ENCODE data around the gene RLN1. TPM values are rescaled to one million over a fixed set of nuclear protein-coding genes. Genes with fewer than 3 reads are reported as not detected.
"Not testable (repeated sequence)": the region's sequence is repeated elsewhere in the genome, so short reads cannot be mapped to it uniquely, and the experiment has no call there.

Gene RLN1
- total RNA-seq, 4 donors from 2014 or later: not detected

- 63 to 66% methylated on average over 4 of the region's 4 CpGs for WGBS, 2 donors
- no peak overlapping the region for H3K27ac ChIP-seq
- H3K4me3 ChIP-seq: no peak overlapping the region
- H3K4me1 ChIP-seq: no peaks in the 10 kb centered on the region
- H3K27me3 ChIP-seq: peaks cover 0 to under 1% (median 0%) of the 10 kb centered on the region in 4 donors
- DNase-seq: no peak
- intact Hi-C loops (cut with DNase I): no loop called here
- no peaks in the 10 kb centered on the region for H3K36me3 ChIP-seq
- no peak for TF ChIP-seq CTCF (IDR thresholded peaks at IDR 0.05)
- TF ChIP-seq POLR2A (IDR thresholded peaks at IDR 0.05): no peak
- H3K9me3 ChIP-seq: peaks cover 0 to 16% (median 5%) of the 10 kb centered on the region in 3 donors
Observed at GRCh38 chr9:5315187-5315923, 24.3 kb downstream of the RLN1 start.

GRCh38 chr9:5310851-5311250 lies 28.8 kb downstream of the RLN1 start:
- no peak overlapping the region for H3K27ac ChIP-seq
- intact Hi-C loops (cut with DNase I): no loop called here
- no peak overlapping the region for H3K4me3 ChIP-seq
- TF ChIP-seq CTCF (IDR thresholded peaks at IDR 0.05) (no peak), POLR2A (IDR thresholded peaks at IDR 0.05) (no peak)
- peaks cover 0 to 15% (median 0%) of the 10 kb centered on the region in 3 donors for H3K9me3 ChIP-seq
- peaks cover 0 to 13% (median 0%) of the 10 kb centered on the region in 4 donors for H3K27me3 ChIP-seq
- DNase-seq: no peak
- H3K36me3 ChIP-seq: no peaks in the 10 kb centered on the region
- H3K4me1 ChIP-seq: no peaks in the 10 kb centered on the region

- Histone ChIP-seq H3K27me3 (peaks cover 0 to 13% (median 0%) of the 10 kb centered on the region in 4 donors), H3K27ac (no peak overlapping the region), H3K36me3 (no peaks in the 10 kb centered on the region), H3K9me3 (no peaks in the 10 kb centered on the region), H3K4me1 (peaks cover 0 to 4% (median 0%) of the 10 kb centered on the region in 3 donors), H3K4me3 (no peak overlapping the region)
- intact Hi-C loops (cut with DNase I): no loop called here
- TF ChIP-seq CTCF (IDR thresholded peaks at IDR 0.05) (no peak), POLR2A (IDR thresholded peaks at IDR 0.05) (no peak)
- WGBS, 2 donors: 80% methylated on average over 2 of the region's 2 CpGs
- DNase-seq: no peak
Observed at GRCh38 chr9:5305741-5306140, 33.9 kb downstream of the RLN1 start.

GRCh38 chr9:5303840-5304795 lies 35.6 kb downstream of the RLN1 start, which contains the start of gene RLN2:
RLN2 (minus strand) TSS chr9:5304716; CDS start chr9:5304580, 136 bp downstream.
- H3K4me1 ChIP-seq; intact Hi-C loops (cut with DNase I); H3K9me3 ChIP-seq; H3K27me3 ChIP-seq; H3K27ac ChIP-seq; DNase-seq; H3K36me3 ChIP-seq: not testable (repeated sequence)
- WGBS, 2 donors: 29 to 43% methylated on average over 8 to 13 of the region's 50 CpGs
- peak within 1 kb of the TSS in 1 of 4 donors; percentile 15 for H3K4me3 ChIP-seq

GRCh38 chr9:5301544-5301943 lies 38.1 kb downstream of the RLN1 start:
- Histone ChIP-seq H3K4me1 (peaks cover 0 to 4% (median 0%) of the 10 kb centered on the region in 3 donors), H3K36me3 (no peaks in the 10 kb centered on the region), H3K27me3 (no peaks in the 10 kb centered on the region), H3K9me3 (no peaks in the 10 kb centered on the region), H3K27ac (no peak overlapping the region), H3K4me3 (no peak overlapping the region)
- no peak for DNase-seq
- intact Hi-C loops (cut with DNase I): no loop called here
- no peak for TF ChIP-seq CTCF (IDR thresholded peaks at IDR 0.05)
- WGBS, 2 donors: 55 to 75% methylated on average over 4 of the region's 4 CpGs
